Measurements from ENCODE around the gene HM13.

DNA sequence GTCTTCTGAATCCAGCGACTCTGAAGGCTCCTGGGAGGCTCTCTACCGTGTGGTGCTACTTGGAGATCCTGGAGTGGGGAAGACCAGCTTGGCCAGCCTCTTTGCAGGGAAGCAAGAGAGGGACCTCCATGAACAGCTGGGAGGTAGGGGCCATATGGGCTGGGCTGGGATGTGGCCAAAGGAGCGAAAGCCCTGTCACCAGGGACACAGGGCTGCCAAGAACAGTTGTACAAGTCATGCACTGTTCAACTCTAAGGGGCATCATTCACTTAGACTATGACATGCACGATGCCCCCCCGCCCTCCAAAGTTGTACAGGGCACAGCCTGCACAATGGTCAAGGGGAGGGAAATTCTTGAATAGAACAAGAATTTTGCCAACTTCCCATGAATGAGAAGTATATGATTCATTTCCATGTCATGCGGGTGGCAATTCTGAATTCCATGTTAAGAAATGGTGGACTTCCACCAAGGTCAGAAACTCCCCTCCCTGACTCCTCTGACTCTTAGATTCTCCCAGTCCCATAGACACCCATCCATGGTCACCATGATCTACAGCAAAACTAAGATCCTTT, 37.5 kb upstream of the HM13 start:
- TF ChIP-seq HDAC3 (IDR thresholded peaks at IDR 0.05; ENCODE audit: borderline replicate concordance, partially characterized antibody), result no peak
- TF ChIP-seq DMBX1 (CRISPR knock-in tag; IDR thresholded peaks at IDR 0.05; ENCODE audit: borderline replicate concordance), result no peak
- TF ChIP-seq GABPA (tag; conservative IDR thresholded peaks at IDR 0.05; ENCODE audit: low read depth), result no peak
- no peak for TF ChIP-seq ZNF134 (CRISPR knock-in tag; conservative IDR thresholded peaks at IDR 0.05)
- TF ChIP-seq RFX5 (IDR thresholded peaks at IDR 0.05; ENCODE audit: low read depth, low read length), result no peak
- no peak for TF ChIP-seq TCF7 (IDR thresholded peaks at IDR 0.05; ENCODE audit: borderline replicate concordance)
- TF ChIP-seq KLF10 (CRISPR knock-in tag; IDR thresholded peaks at IDR 0.05), result no peak
